GM18909 (cell line): ENCODE results near the gene ZFP1.

ENCODE experiments used
- ATAC-seq: cut with Tn5 transposase; IDR thresholded peaks from one replicate; pipeline ENCODE4 v1.9.1; 2021; ENCODE audit warnings: mild to moderate bottlenecking; ENCODE audit not compliant: unreplicated experiment, poor library complexity

The ZFP1 gene

GRCh38 chr16:75219838-75220237 lies 71.5 kb downstream of the ZFP1 start:
- no peak for ATAC-seq
